ENCODE measurements around the gene GAA. TPM values are rescaled to one million over a fixed set of nuclear protein-coding genes. Genes with fewer than 3 reads are reported as not detected.

The GAA gene
- total and polyA plus RNA-seq, 12 donors: 5.6 to 170 (median 90.5) TPM

GRCh38 chr17:80141463-80142165 is 40.2 kb downstream of the GAA start:
- Histone ChIP-seq H3K9me3 (replicated peaks in 1 of 3) (no peaks in the 10 kb centered on the region), H3K36me3 (replicated peaks in 1 of 2) (peaks cover 0 to 75% of the 10 kb centered on the region in 2 donors), H3K4me3 (no peak overlapping the region), H3K27me3 (no peaks in the 10 kb centered on the region), H3K4me1 (replicated peaks in 1 of 2) (peaks cover 14 to 26% of the 10 kb centered on the region in 2 donors), H3K27ac (no peak overlapping the region)
- DNase-seq: no peak
- 87 to 93% (median 90%) methylated on average over 6 to 7 of the region's 7 CpGs for WGBS, 4 donors
- TF ChIP-seq CTCF (IDR thresholded peaks at IDR 0.05): no peak
- intact Hi-C loops (cut with DNase I): loop anchor here in 1 of 2 donors (10.0 kb wide), 1 partner anchor 243 kb away; no protein-coding TSS in a partner anchor

GRCh38 chr17:80142929-80143328 is 41.5 kb downstream of the GAA start:
- intact Hi-C loops (cut with DNase I): loop anchor here in 1 of 2 donors (10.0 kb wide), 1 partner anchor 242 kb away; no protein-coding TSS in a partner anchor
- Histone ChIP-seq H3K36me3 (replicated peaks in 1 of 2) (peaks cover 0 to 62% of the 10 kb centered on the region in 2 donors), H3K9me3 (replicated peaks in 1 of 3) (no peaks in the 10 kb centered on the region), H3K27me3 (no peaks in the 10 kb centered on the region), H3K27ac (no peak overlapping the region), H3K4me1 (replicated peaks in 1 of 2) (peaks cover 16 to 28% of the 10 kb centered on the region in 2 donors), H3K4me3 (no peak overlapping the region)
- DNase-seq: no peak
- TF ChIP-seq CTCF (IDR thresholded peaks at IDR 0.05) (no peak), POLR2A (IDR thresholded peaks at IDR 0.05) (no peak)
- 86 to 93% (median 91%) methylated on average over 6 of the region's 6 CpGs for WGBS, 4 donors

GRCh38 chr17:80145076-80146075 is 44.0 kb downstream of the GAA start:
- Histone ChIP-seq H3K36me3 (replicated peaks in 1 of 2) (peaks cover 0 to 38% of the 10 kb centered on the region in 2 donors), H3K27ac (peak overlapping the region in 2 of 5 donors; percentile 95), H3K4me1 (replicated peaks in 1 of 2) (peaks cover 20 to 33% of the 10 kb centered on the region in 2 donors), H3K27me3 (no peaks in the 10 kb centered on the region), H3K9me3 (replicated peaks in 1 of 3) (no peaks in the 10 kb centered on the region), H3K4me3 (peak overlapping the region in 3 of 4 donors; percentile 49 to 91 (median 86))
- no peak for DNase-seq
- WGBS, 4 donors: 44 to 52% (median 47%) methylated on average over 8 to 10 of the region's 10 CpGs
- intact Hi-C loops (cut with DNase I): loop anchor here (5.0 to 10.0 kb wide), 2 partner anchors 77 to 239 kb away; partner anchors contain the start of genes SGSH (in 1 of the 2) and SLC26A11 (in 1 of the 2)
- TF ChIP-seq CTCF (IDR thresholded peaks at IDR 0.05): no peak
- TF ChIP-seq POLR2A (IDR thresholded peaks at IDR 0.05): no peak
